HG03442 (cell line): ENCODE data around the gene SENP6.
"Not testable (repeated sequence)": the region's sequence is repeated elsewhere in the genome, so short reads cannot be mapped to it uniquely, and the experiment has no call there.

ENCODE experiments used
- ATAC-seq: cut with Tn5 transposase; IDR thresholded peaks from one replicate; pipeline ENCODE4 v1.9.1; 2021; ENCODE audit warnings: mild to moderate bottlenecking, moderate library complexity; ENCODE audit not compliant: unreplicated experiment

Gene SENP6

DNA sequence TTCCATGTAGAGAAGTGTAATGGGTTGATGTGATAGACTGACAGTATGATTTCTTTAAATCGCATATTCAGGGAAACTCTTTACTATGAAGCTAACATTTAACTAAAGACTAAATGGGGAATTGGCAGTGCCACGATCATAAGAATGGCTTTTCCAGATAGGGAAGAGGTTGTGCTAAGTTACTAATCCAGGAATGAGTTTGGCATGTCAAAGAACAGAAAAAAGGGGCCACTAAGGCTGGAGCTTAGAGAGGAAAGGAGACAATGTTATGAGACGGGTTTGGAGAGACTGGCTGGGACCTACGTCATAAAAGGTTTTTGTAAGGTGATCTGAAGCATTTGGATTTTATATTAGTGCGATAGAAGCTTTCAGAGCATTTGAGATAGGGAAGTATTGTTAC lies 40.6 kb downstream of the SENP6 start:
- ATAC-seq = no peak

DNA sequence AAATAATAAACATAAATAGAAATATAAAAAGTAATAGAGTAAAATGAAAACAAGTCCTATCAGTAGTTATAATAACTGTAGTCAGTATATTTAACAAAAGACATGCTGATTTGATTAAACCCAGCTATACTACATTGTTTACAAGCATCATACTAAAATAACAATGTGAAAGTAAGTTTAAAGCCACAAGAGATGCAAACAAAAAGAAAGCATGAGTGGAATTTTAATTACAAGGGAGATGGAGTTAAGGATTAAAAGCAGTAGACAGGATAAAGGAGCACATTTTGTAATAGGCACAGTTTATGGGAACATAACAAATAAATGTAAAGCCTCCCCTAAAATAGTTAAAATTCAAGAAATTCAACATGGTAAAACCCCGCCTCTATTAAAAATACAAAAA lies 41.5 kb downstream of the SENP6 start:
- ATAC-seq = no peak

DNA sequence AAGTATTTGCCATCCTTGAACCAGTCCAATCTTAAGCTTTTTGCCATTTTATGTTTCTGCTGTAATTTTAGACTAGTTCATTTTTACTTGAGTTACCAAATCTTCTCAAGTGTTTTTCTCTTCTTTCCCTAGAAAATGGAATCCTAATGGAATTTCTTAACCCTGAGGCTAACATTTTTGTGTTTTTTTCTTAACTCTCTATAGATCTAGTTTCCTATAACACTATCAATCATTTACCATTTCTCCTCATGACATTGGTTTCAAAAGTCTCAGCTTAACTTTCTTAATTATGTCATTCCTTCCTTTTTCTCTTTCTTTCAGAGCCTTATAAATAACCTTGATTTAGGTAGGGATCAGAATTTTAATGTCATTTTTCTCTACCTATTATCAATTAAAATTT lies 54.8 kb downstream of the SENP6 start:
- no peak for ATAC-seq

DNA sequence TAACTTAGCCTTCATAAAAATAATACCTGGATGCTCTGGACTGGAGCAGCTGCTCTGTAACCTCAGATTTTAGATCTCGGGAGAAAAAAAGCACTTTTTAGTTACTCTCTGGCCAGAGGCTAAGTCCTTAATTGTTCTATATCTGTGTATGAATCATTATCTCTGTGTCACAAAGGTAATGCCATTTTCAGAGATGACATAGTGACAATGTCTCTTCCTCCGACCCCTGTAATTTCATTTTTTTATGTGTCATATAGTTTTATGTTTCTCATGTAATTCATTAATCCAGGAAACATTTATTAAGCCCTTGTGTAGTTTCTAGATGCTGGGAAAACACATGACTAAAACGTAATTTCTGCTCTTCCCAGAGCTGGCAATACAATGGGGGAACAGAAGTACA lies 55.6 kb downstream of the SENP6 start:
- ATAC-seq = no peak

- no peak for ATAC-seq
These were observed 64.9 kb downstream of the SENP6 start for GRCh38 chr6:75666592-75666991.

DNA sequence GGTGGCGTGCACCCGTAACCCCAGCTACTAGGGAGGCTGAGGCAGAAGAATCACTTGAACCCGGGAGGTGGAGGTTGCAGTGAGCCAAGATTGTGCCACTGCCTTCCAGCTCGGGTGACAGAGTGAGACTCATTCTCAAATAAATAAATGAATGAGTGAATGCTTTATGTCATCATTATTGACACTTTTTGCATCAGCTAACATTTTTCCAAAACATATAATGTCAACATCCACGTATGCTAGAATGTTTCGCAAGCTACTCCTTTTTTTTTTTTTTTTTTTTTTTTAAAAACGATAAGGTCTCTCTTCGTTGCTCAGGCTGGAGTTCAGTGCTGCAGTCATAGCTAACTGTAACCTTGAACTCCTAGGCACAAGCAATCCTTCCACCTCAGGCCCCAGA lies 72.2 kb downstream of the SENP6 start:
- ATAC-seq = no peak

GRCh38 chr6:75676377-75676776 lies 74.7 kb downstream of the SENP6 start:
- no peak for ATAC-seq

DNA sequence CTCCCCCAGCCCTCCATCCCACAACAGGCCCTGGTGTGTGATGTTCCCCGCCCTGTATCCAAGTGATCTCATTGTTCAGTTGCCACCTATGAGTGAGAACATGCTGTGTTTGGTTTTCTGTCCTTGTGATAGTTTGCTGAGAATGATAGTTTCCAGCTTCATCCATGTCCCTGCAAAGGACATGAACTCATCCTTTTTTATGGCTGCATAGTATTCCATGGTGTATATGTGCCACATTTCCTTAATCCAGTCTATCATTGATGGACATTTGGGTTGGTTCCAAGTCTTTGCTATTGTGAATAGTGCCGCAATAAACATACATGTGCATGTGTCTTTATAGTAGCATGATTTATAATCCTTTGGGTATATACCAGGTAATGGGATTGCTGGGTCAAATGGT lies 80.9 kb downstream of the SENP6 start:
- not testable (repeated sequence) for ATAC-seq

DNA sequence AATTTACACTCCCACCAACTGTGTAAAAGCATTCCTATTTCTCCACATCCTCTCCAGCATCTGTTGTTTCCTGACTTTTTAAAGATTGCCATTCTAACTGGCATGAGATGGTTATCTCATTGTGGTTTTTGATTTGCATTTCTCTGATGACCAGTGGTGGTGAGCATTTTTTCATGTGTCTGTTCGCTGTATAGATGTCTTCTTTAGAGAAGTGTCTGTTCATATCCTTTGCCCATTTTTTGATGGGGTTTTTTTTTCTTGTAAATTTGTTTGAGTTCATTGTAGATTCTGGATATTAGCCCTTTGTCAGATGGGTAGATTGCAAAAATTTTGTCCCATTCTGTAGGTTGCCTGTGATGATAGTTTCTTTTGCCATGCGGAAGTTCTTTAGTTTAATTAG lies 81.3 kb downstream of the SENP6 start:
- not testable (repeated sequence) for ATAC-seq

DNA sequence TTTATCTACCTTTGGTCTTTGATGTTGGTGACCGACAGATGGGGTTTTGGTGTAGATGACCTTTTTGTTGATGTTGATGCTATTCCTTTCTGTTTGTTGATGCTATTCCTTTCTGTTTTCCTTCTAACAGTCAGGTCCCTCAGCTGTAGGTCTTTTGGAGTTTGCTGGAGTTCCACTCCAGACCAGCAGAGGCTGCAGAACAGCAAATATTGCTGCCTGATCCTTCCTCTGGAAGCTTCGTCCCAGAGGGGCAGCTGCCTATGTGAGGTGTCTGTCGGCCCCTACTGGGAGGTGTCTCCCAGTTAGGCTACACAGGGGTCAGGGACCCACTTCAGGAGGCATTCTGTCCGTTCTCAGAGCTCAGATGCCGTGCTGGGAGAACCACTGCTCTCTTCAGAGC lies 85.9 kb downstream of the SENP6 start:
- ATAC-seq = not testable (repeated sequence)

- ATAC-seq = not testable (repeated sequence)
These were observed 86.3 kb downstream of the SENP6 start for GRCh38 chr6:75687937-75688336.

DNA sequence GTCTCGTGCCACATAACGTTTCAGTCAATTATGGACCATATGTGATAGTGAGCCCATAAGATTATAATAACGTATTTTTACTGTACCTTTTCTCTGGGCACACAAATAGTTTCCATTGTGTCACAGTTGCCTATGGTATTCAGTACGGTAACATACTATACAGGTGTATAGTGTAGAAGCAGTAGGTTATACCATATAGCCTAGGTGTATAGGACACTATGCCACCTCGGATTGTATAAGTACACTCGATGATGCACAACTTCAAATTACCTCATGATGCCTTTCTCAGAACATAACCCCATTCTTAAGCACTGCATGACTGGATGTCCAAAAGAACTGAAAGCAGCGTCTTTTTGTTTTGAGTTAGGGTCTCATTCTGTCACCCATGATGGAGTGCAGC lies 87.9 kb downstream of the SENP6 start:
- no peak for ATAC-seq

DNA sequence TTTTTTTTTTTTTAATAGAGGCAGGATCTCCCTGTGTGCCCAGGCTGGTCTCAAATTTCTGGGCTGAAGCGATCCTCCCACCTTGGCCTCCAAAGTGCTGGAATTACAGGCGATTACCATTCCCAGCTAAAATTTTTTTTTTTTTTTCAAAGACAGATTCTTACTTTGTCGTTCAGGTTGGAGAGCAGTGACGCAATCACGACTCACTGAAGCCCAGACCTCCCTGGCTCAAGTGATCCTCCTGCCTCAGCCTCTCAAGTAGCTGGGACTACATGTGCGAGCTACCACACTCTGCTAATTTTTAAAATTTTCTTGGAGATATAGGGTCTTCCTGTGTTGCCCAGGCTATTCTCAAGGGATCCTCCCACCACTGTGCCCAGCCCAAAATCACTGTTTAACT lies 89.3 kb downstream of the SENP6 start:
- ATAC-seq = no peak

GRCh38 chr6:75693534-75693933 lies 91.9 kb downstream of the SENP6 start:
- no peak for ATAC-seq

DNA sequence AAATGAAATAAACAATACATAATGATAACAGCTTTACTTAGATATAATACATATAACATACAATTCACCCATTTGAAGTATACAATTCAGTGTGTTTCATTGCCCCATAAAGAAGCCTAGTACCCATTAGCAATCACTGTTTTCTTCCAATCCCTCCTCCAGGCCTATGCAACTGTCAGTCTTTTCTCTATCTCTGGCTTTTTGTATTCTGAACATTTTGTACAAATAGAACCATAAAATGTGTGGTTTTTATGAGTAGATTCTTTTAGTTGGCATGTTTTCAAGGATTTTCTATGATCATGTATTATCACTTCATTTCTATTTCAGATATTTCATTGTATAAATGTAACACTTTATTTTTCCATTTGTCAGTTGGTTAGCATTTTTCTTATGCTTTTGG lies 92.7 kb downstream of the SENP6 start:
- no peak for ATAC-seq

DNA sequence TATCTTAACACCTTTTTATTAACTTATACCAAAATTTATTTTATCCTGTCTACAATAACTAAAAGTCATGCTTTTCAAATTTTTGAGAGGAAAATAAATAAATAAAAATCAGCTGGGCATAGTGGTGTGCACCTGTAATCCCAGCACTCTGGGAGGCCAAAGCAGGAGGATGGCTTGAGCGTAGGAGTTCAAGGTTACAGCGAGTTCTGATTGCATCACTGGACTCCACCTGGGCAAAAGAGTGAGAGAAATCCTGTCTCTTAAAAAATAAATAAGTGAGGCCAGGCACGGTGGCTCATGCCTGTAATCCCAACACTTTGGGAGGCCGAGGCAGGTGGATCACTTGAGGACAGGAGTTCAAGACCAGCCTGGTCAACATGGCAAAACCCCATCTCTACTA lies 106.7 kb downstream of the SENP6 start:
- ATAC-seq = not testable (repeated sequence)

GRCh38 chr6:75711173-75711572 lies 109.5 kb downstream of the SENP6 start:
- no peak for ATAC-seq

- ATAC-seq = no peak
These were observed 117.5 kb downstream of the SENP6 start for GRCh38 chr6:75719133-75719532.

- no peak for ATAC-seq
These were observed 121.7 kb downstream of the SENP6 start for GRCh38 chr6:75723382-75723781.

DNA sequence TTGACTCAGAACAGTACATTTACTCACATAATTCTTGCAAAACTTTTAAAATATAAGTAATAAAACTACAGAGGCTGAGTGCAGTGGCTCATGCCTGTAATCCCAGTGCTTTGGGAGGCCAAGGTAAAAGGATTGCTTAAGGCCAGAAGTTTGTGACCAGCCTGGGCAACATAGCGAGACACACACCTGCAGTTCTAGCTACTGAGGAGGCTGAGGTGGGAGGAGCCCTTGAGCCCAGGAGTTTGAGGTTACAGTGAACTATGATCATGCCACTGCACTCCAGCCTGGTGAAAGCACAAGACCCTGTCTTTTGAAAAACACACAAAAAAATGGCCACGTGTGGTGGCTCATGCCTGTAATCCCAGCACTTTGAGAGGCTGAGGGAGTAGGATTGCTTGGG lies 125.5 kb downstream of the SENP6 start:
- ATAC-seq = no peak

- not testable (repeated sequence) for ATAC-seq
These were observed 129.3 kb downstream of the SENP6 start for GRCh38 chr6:75731029-75731428.

DNA sequence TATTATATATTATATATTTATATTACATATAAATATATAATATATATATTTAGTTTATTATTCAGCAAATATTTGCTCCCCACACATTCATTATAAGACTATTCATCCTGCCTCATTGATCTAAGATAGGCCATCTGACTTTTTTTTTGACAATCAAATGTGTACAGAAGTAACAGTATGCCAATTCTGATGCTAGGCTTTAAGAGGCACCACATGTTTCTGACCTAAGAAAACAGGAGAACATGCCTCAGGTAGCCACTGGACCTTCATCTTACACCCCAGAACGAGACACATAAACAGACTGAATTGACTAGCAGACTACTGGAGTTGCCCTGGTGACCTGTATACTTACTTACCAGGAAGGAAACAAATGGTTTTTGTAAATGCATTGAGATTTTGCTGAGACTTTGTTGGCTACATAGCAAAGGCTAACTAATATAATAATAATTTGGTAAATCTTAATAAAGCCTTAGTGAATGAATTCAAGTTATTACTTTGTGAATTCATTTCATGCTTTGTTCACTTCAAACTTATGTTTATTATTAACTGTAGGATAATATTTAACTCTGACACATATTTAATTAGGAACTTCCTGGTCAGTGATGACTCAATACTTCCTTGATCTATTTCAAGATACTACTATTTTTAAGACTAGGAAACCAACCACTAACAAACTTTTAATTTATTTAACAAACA lies 134.0 kb downstream of the SENP6 start:
- peak; percentile 88 for ATAC-seq

DNA sequence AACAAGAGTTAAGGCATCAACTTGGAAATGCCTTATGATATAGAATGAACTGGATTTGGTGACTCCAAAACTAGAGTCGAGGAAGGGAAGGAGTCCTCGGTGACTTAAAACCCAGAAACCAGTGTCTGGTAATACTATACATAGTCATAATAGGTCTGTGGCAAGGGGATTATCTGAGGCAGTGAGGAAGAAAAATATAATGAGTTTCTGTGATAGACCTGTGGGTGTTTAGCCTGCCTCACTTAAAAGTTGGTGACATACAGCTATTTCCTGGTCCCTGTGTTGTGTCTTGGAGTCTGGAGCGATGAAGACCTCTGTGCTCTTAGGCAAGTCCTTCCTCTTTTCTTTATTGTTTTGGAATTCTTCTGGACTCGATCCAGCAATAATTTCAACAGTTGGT lies 142.3 kb downstream of the SENP6 start:
- ATAC-seq = no peak
